Esophagus muscularis mucosa (tissue), 4 donors: ENCODE data around the gene COL6A6. TPM values are rescaled to one million over a fixed set of nuclear protein-coding genes. Genes with fewer than 3 reads are reported as not detected.
"Not testable (repeated sequence)": the region's sequence is repeated elsewhere in the genome, so short reads cannot be mapped to it uniquely, and the experiment has no call there.

Experiments
- DNase-seq: peaks from one replicate; pipeline ENCODE4 v3.0.0-alpha.2; 2017; ENCODE audit errors: extremely low spot score
- H3K27ac ChIP-seq, 4 donors: fragments of 200-600 bp; sonication (generic); replicated peaks in 1 of 4; 1 replicate in 3 of 4; 2 replicates in 1 of 4; pipeline ENCODE4 v1.5.1; 2016 to 2019; ENCODE audit warnings: mild to moderate bottlenecking in 1 of 4
- H3K27me3 ChIP-seq, 4 donors: fragments of 200-600 bp; sonication (generic); one replicate each; pipeline versions ENCODE4 v1.5.1 to v1.6.0; 2016 to 2019
- H3K36me3 ChIP-seq, 4 donors: fragments of 200-600 bp; sonication (generic); one replicate each; pipeline ENCODE4 v1.5.1; 2016 to 2019
- H3K4me1 ChIP-seq, 4 donors: fragments of 200-600 bp; sonication (generic); one replicate each; pipeline ENCODE4 v1.5.1; 2016 to 2019
- H3K4me3 ChIP-seq, 4 donors: fragments of 200-600 bp; sonication (generic); 1 replicate in 2 of 4; 2 replicates in 2 of 4; pipeline ENCODE4 v1.5.1; 2016 to 2019; ENCODE audit warnings: mild to moderate bottlenecking in 4 of 4, moderate library complexity in 1 of 4
- H3K9me3 ChIP-seq, 4 donors: fragments of 200-600 bp; sonication (generic); 1 replicate in 3 of 4; 2 replicates in 1 of 4; pipeline ENCODE4 v1.5.1; 2016 to 2019
- EP300 ChIP-seq: sonication (generic); formaldehyde crosslinking; IDR thresholded peaks from one replicate; pipeline ENCODE4 v1.6.1; 2017; ENCODE audit warnings: antibody characterized with exemption
- POLR2A ChIP-seq: fragments of 450-650 bp; IDR thresholded peaks from one replicate; pipeline ENCODE4 v1.6.1; 2017; ENCODE audit warnings: antibody characterized with exemption, moderate library complexity, mild to moderate bottlenecking, low read depth
- POLR2AphosphoS5 ChIP-seq, 2 donors: sonication (generic); formaldehyde crosslinking; IDR thresholded peaks; one replicate each; pipeline ENCODE4 v1.6.1; 2017; ENCODE audit warnings: antibody characterized with exemption in 2 of 2
- WGBS: methylation state at CpG from one replicate; pipeline ENCODE4 v1.1.5; 2018; 5-methylcytosine and 5-hydroxymethylcytosine counted together
- intact Hi-C: fragments of 100-400 bp; cut with DNase I; formaldehyde crosslinking; loops from one replicate; pipeline ENCODE4 v1.15.1; 2023
- total RNA-seq, 4 donors: library from RNA; depleted of rRNA; stranded (reverse); fragments of >200 nt; gene quantifications; one replicate each; pipeline versions ENCODE4 v1.1.0 to v1.2.1, GENCODE V29; 2016
- TF ChIP-seq, protein P1 (sequence below), 3 experiments: fragments of 200-600 bp in 2 of 3; fragments of 450-650 bp in 1 of 3; sonication (generic) in 2 of 3; IDR thresholded peaks; one replicate each; pipeline ENCODE4 v1.5.1; 2017 to 2019; ENCODE audit warnings: antibody characterized with exemption in 3 of 3, mild to moderate bottlenecking in 2 of 3, moderate library complexity in 1 of 3

COL6A6 gene
- total RNA-seq, 4 donors from 2014 or later = under 0.01 to 0.17 (median 0.12) TPM

DNA sequence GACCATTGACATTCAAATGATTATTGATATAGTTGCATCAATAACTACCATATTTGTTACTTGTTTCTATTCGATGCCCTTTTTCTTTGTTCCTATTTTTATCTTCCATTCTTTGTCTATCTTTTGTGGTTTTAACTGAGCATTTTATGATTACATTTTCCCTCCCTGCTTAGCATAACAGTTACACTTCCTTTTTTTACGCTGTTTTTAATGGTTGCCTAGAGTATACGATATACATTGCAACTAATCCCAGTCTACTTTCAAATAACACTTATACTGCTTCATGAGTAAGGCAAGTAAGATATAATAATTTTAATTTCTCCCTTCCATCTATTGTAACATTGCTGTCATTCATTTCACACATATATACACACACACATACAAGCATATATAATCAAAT, 26.3 kb downstream of the COL6A6 start:
- H3K36me3 ChIP-seq = no peaks in the 10 kb centered on the region
- no peaks in the 10 kb centered on the region for H3K4me1 ChIP-seq
- intact Hi-C loops = no loop called here
- DNase-seq = no peak
- H3K4me3 ChIP-seq = no peak overlapping the region
- H3K9me3 ChIP-seq = no peaks in the 10 kb centered on the region
- no peak for TF ChIP-seq POLR2A
- no peak for TF ChIP-seq POLR2AphosphoS5 (IDR thresholded peaks at IDR 0.05)
- TF ChIP-seq EP300 = no peak
- TF ChIP-seq, protein P1, sequence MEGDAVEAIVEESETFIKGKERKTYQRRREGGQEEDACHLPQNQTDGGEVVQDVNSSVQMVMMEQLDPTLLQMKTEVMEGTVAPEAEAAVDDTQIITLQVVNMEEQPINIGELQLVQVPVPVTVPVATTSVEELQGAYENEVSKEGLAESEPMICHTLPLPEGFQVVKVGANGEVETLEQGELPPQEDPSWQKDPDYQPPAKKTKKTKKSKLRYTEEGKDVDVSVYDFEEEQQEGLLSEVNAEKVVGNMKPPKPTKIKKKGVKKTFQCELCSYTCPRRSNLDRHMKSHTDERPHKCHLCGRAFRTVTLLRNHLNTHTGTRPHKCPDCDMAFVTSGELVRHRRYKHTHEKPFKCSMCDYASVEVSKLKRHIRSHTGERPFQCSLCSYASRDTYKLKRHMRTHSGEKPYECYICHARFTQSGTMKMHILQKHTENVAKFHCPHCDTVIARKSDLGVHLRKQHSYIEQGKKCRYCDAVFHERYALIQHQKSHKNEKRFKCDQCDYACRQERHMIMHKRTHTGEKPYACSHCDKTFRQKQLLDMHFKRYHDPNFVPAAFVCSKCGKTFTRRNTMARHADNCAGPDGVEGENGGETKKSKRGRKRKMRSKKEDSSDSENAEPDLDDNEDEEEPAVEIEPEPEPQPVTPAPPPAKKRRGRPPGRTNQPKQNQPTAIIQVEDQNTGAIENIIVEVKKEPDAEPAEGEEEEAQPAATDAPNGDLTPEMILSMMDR (IDR thresholded peaks at IDR 0.05) = no peak
- no peak overlapping the region for H3K27ac ChIP-seq
- whole genome bisulfite sequencing = 75% methylated on average over 3 of the region's 3 CpGs
- no peaks in the 10 kb centered on the region for H3K27me3 ChIP-seq

DNA sequence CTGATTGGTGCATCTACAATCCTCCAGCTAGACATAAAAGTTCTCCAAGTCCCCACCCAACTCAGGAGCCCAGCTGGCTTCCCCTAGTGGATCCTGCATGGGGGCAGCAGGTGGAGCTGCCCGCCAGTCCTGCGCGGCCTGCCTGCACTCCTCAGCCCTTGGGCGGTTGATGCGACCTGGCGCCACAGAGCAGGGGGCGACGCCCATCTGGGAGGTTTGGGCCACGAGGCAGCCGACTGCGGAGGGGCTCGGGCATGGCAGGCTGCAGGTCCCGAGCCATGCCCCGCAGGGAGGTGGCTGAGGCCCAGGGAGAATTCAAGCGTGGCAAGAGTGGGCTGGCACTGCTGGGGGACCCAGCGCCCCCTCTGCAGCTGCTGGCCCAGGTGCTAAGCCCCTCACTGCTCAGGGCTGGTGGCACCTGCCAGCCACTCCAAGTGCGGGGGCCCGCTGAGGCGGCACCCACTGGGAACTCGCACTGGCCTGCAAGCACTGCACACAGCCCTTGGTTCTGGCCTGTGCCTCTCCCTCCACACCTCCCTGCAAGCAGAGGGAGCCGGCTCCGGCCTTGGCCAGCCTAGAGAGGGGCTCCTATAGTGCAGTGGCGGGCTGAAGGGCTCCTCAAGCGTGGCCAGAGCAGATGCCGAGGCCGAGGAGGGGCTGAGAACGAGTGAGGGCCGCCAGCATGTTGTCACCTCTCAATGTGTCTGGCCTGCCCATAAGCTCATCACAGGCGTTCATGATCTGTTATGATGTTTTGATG, 30.1 kb downstream of the COL6A6 start:
- no peak overlapping the region for H3K4me3 ChIP-seq
- WGBS = 98% methylated on average over 21 of the region's 29 CpGs
- H3K4me1 ChIP-seq = no peaks in the 10 kb centered on the region
- no peaks in the 10 kb centered on the region for H3K27me3 ChIP-seq
- no peak for DNase-seq
- intact Hi-C loops = no loop called here
- peaks cover 0 to 6% (median under 1%) of the 10 kb centered on the region in 4 donors for H3K9me3 ChIP-seq
- H3K27ac ChIP-seq = no peak overlapping the region
- TF ChIP-seq POLR2AphosphoS5 (IDR thresholded peaks at IDR 0.05) (no peak), EP300 (no peak), POLR2A (no peak)
- TF ChIP-seq, protein P1 (IDR thresholded peaks at IDR 0.05) = no peak
- no peaks in the 10 kb centered on the region for H3K36me3 ChIP-seq

DNA sequence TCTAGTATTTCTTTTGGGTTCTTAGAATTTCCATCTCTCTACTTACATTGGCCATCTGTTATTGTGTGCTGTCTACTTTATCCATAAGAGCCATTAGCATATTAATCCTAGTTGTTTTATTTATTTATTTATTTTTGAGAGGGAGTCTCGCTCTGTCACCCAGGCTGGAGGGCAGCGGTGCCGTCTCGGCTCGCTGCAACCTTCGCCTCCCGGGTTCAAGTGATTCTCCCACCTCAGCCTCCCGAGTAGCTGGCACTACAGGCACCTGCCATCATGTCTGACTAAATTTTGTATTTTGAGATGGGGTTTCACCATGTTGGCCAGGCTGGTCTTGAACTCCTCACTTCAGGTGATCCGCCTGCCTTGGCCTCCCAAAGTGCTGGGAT, 30.7 kb downstream of the COL6A6 start:
- H3K27ac ChIP-seq, H3K4me3 ChIP-seq, DNase-seq, H3K4me1 ChIP-seq, H3K27me3 ChIP-seq, intact Hi-C loops, H3K36me3 ChIP-seq: not testable (repeated sequence)
- H3K9me3 ChIP-seq = peaks cover 0 to 11% (median 6%) of the 10 kb centered on the region in 4 donors
- WGBS = 87% methylated on average over 9 of the region's 9 CpGs

DNA sequence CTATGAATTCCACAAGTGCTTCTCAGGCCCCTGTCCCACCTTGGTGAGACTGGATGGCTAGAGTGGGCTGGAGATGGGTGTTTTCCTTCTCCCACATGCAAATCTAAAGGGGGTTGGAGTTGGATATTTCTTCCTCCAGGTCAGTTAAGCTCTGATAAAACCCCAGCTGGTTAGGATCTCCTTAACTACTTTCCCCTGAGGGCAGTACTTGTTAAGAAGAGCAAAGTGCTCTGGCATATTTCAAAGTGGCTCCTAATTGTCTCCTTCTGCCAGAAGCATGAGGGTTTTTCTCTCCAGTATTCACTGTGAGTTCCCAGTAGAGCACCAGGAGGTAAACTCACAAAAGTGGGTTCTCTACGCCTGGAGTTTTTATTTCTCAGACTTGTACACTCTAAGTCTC, 31.4 kb downstream of the COL6A6 start:
- Histone ChIP-seq H3K27ac (no peak overlapping the region), H3K9me3 (peaks cover 0 to 17% (median 11%) of the 10 kb centered on the region in 4 donors), H3K27me3 (no peaks in the 10 kb centered on the region), H3K4me3 (no peak overlapping the region), H3K4me1 (no peaks in the 10 kb centered on the region), H3K36me3 (no peaks in the 10 kb centered on the region)
- intact Hi-C loops = no loop called here
- no peak for DNase-seq
- WGBS = 76% methylated on average over 1 of the region's 1 CpG
- TF ChIP-seq POLR2AphosphoS5 (IDR thresholded peaks at IDR 0.05) (no peak), POLR2A (no peak), EP300 (no peak)
- TF ChIP-seq, protein P1 (IDR thresholded peaks at IDR 0.05) = no peak

DNA sequence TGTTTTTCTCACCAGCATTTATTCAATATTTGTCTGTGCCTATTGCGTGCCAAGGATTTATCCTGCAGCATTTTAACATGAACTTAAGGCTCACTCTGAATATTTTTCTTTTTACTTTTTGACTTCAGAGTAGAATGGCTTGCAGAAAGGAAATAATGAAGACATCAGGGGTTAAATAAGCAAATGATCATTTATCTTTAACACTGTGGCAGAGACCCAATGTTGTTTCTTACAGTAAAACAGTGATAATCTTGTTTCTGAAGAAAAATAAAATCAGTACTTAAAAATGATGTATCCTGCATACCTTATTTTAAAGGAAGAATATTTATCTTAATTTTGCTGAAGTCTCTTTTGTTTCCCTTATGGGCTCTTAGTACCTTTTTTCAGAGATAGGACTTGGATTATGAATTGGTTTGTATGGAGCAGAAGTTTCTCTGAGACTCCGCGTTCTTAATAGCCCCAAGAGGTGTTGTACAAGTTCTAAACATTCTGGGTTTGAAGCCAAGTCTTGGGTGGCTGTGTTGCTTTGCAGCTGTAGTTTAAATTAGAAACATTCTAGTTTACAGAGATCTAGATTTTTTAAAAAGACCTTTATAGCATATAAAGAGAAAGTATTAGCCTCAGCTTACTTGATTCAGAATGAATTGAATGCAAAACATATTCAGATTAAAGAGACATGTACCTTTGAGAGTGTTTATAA, 40.5 kb downstream of the COL6A6 start:
- Histone ChIP-seq H3K4me3 (no peak overlapping the region), H3K4me1 (peaks cover 0 to 11% (median 0%) of the 10 kb centered on the region in 4 donors)

More for the DNA sequence above, 40.5 kb downstream of the COL6A6 start:
- peaks cover 0 to 8% (median 6%) of the 10 kb centered on the region in 4 donors for H3K9me3 ChIP-seq
- no peaks in the 10 kb centered on the region for H3K36me3 ChIP-seq
- no peak overlapping the region for H3K27ac ChIP-seq
- intact Hi-C loops = no loop called here
- no peak for TF ChIP-seq POLR2AphosphoS5 (IDR thresholded peaks at IDR 0.05)
- TF ChIP-seq, protein P1 (IDR thresholded peaks at IDR 0.05) = no peak
- no peak for TF ChIP-seq POLR2A
- no peak for TF ChIP-seq EP300
- 51% methylated on average over 3 of the region's 3 CpGs for WGBS
- no peaks in the 10 kb centered on the region for H3K27me3 ChIP-seq
- no peak for DNase-seq
